ENCODE results near the gene IL1RN. TPM values are rescaled to one million over a fixed set of nuclear protein-coding genes. Genes with fewer than 3 reads are reported as not detected.
A peak's percentile ranks its signal among the peaks of the same experiment; 100 is the strongest.

IL1RN gene
- total RNA-seq, 2 donors from 2014 or later: 18.5 to 44.3 TPM

GRCh38 chr2:113157897-113158753 lies 30.7 kb downstream of the IL1RN start:
- Mint-ChIP-seq H3K9me3 (no peaks in the 10 kb centered on the region), H3K27ac (peak overlapping the region; percentile 1), H3K4me1 (ENCODE audit: low read depth) (peaks cover 38% of the 10 kb centered on the region), H3K27me3 (ENCODE audit: low read depth) (no peaks in the 10 kb centered on the region), H3K36me3 (ENCODE audit: insufficient read depth in 2 of 2) (no peaks in the 10 kb centered on the region), H3K4me3 (peak overlapping the region; percentile 89 to 92)
- DNase-seq (no peak), ATAC-seq (replicated peaks in 1 of 2) (peak; percentile 63 to 64)

DNA sequence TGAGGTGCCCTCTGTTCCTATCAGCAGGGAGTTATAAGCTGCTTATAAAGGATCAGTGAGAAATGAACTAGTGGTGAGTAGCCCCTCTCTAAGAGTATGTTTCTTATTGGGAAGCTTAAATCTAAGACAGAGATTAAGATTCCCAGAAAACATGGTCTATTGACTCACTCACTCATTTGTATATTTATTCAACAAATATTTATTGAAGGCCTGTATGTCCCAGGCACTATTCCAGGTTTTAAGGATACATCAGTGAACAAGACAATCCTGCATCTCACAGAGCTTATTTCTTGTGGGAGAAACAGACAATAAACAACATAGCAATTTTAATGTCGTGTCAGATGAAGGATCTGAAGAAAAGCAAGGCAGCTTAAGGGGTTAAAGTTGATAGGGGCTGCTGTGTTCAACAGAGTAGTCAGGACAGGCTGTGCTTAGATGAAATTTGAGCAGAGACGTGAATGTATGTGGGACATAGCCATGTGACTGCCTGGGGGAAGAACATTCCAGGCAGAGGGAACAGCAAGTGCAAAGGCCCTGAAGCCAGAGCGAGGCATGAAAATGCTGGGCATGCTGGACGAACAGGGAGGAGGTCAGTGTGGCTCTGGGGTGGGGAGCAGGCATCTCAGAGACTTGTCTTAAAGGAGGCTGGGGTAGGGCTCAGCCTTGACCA lies 31.6 kb downstream of the IL1RN start:
- no peaks in the 10 kb centered on the region for H3K9me3 Mint-ChIP-seq
- ATAC-seq (replicated peaks in 1 of 2): no peak
- peaks cover 38% of the 10 kb centered on the region for H3K4me1 Mint-ChIP-seq (ENCODE audit: low read depth)
- no peak overlapping the region for H3K27ac Mint-ChIP-seq
- H3K4me3 Mint-ChIP-seq: no peak overlapping the region
- H3K36me3 Mint-ChIP-seq (ENCODE audit: insufficient read depth in 2 of 2): no peaks in the 10 kb centered on the region
- no peak for DNase-seq
- no peaks in the 10 kb centered on the region for H3K27me3 Mint-ChIP-seq (ENCODE audit: low read depth)

- DNase-seq (no peak), ATAC-seq (replicated peaks in 1 of 2) (no peak)
- H3K9me3 Mint-ChIP-seq: no peaks in the 10 kb centered on the region
- H3K4me1 Mint-ChIP-seq (ENCODE audit: low read depth): peaks cover 48% of the 10 kb centered on the region
- no peaks in the 10 kb centered on the region for H3K36me3 Mint-ChIP-seq (ENCODE audit: insufficient read depth in 2 of 2)
- no peaks in the 10 kb centered on the region for H3K27me3 Mint-ChIP-seq (ENCODE audit: low read depth)
- no peak overlapping the region for H3K27ac Mint-ChIP-seq
- no peak overlapping the region for H3K4me3 Mint-ChIP-seq
These were observed 32.9 kb downstream of the IL1RN start for GRCh38 chr2:113160248-113160647.

GRCh38 chr2:113160962-113161361 lies 33.6 kb downstream of the IL1RN start:
- no peak overlapping the region for H3K4me3 Mint-ChIP-seq
- H3K36me3 Mint-ChIP-seq (ENCODE audit: insufficient read depth in 2 of 2): no peaks in the 10 kb centered on the region
- H3K27ac Mint-ChIP-seq: no peak overlapping the region
- H3K27me3 Mint-ChIP-seq (ENCODE audit: low read depth): no peaks in the 10 kb centered on the region
- no peaks in the 10 kb centered on the region for H3K9me3 Mint-ChIP-seq
- peaks cover 48% of the 10 kb centered on the region for H3K4me1 Mint-ChIP-seq (ENCODE audit: low read depth)
- ATAC-seq (replicated peaks in 1 of 2) (no peak), DNase-seq (no peak)

- ATAC-seq (replicated peaks in 1 of 2) (no peak), DNase-seq (no peak)
- no peaks in the 10 kb centered on the region for H3K9me3 Mint-ChIP-seq
- H3K36me3 Mint-ChIP-seq (ENCODE audit: insufficient read depth in 2 of 2): no peaks in the 10 kb centered on the region
- no peak overlapping the region for H3K27ac Mint-ChIP-seq
- H3K27me3 Mint-ChIP-seq (ENCODE audit: low read depth): no peaks in the 10 kb centered on the region
- H3K4me1 Mint-ChIP-seq (ENCODE audit: low read depth): peaks cover 49% of the 10 kb centered on the region
- no peak overlapping the region for H3K4me3 Mint-ChIP-seq
These were observed 34.8 kb downstream of the IL1RN start for GRCh38 chr2:113162173-113162572.

DNA sequence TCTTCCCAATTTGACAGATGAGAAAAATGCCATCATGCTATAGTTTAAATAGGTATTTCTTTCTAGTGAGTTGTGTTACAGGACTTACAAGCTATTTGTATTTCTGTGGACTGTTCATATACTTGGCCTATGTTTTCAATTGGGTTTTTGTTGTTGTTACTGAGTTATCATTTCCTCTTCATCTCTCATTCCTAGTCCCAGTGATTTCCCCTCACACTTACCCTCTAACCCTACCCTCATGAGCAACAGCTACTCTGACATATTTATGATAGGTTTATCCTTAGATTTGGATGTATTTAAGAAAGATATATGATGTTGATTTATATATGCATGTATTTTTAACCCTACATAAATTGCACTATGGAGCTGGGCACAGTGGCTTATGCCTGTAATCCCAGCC lies 35.5 kb downstream of the IL1RN start:
- H3K27me3 Mint-ChIP-seq (ENCODE audit: low read depth): no peaks in the 10 kb centered on the region
- H3K36me3 Mint-ChIP-seq (ENCODE audit: insufficient read depth in 2 of 2): no peaks in the 10 kb centered on the region
- peak overlapping the region; percentile 4 for H3K27ac Mint-ChIP-seq
- ATAC-seq (replicated peaks in 1 of 2) (no peak), DNase-seq (no peak)
- H3K4me1 Mint-ChIP-seq (ENCODE audit: low read depth): peaks cover 53% of the 10 kb centered on the region
- no peak overlapping the region for H3K4me3 Mint-ChIP-seq
- no peaks in the 10 kb centered on the region for H3K9me3 Mint-ChIP-seq

- H3K27me3 Mint-ChIP-seq (ENCODE audit: low read depth): no peaks in the 10 kb centered on the region
- H3K4me3 Mint-ChIP-seq: no peak overlapping the region
- ATAC-seq (replicated peaks in 1 of 2) (no peak), DNase-seq (no peak)
- H3K36me3 Mint-ChIP-seq (ENCODE audit: insufficient read depth in 2 of 2): no peaks in the 10 kb centered on the region
- peaks cover 0 to 1% of the 10 kb centered on the region in 2 donors for H3K9me3 Mint-ChIP-seq
- H3K4me1 Mint-ChIP-seq (ENCODE audit: low read depth): peaks cover 53% of the 10 kb centered on the region
- H3K27ac Mint-ChIP-seq: no peak overlapping the region
These were observed 37.0 kb downstream of the IL1RN start for GRCh38 chr2:113164215-113164929.

- ATAC-seq (replicated peaks in 1 of 2): no peak
- H3K4me1 Mint-ChIP-seq (ENCODE audit: low read depth): peaks cover 58% of the 10 kb centered on the region
These were observed 37.7 kb downstream of the IL1RN start for GRCh38 chr2:113164930-113165585.

GRCh38 chr2:113166187-113166645 lies 38.8 kb downstream of the IL1RN start:
- Mint-ChIP-seq H3K9me3 (peaks cover 3% of the 10 kb centered on the region in 2 donors), H3K4me1 (ENCODE audit: low read depth) (peaks cover 64% of the 10 kb centered on the region), H3K4me3 (no peak overlapping the region), H3K27me3 (ENCODE audit: low read depth) (no peaks in the 10 kb centered on the region), H3K27ac (peak overlapping the region; percentile 20), H3K36me3 (ENCODE audit: insufficient read depth in 2 of 2) (peaks cover 3 to 6% of the 10 kb centered on the region in 2 donors)
- ATAC-seq (replicated peaks in 1 of 2) (no peak), DNase-seq (no peak)

More at GRCh38 chr2:113164930-113165585, 37.7 kb downstream of the IL1RN start:
- peaks cover 0 to 1% of the 10 kb centered on the region in 2 donors for H3K9me3 Mint-ChIP-seq
- no peak overlapping the region for H3K4me3 Mint-ChIP-seq
- H3K36me3 Mint-ChIP-seq (ENCODE audit: insufficient read depth in 2 of 2): peaks cover 0 to 3% of the 10 kb centered on the region in 2 donors
- no peaks in the 10 kb centered on the region for H3K27me3 Mint-ChIP-seq (ENCODE audit: low read depth)
- no peak for DNase-seq
- H3K27ac Mint-ChIP-seq: no peak overlapping the region

DNA sequence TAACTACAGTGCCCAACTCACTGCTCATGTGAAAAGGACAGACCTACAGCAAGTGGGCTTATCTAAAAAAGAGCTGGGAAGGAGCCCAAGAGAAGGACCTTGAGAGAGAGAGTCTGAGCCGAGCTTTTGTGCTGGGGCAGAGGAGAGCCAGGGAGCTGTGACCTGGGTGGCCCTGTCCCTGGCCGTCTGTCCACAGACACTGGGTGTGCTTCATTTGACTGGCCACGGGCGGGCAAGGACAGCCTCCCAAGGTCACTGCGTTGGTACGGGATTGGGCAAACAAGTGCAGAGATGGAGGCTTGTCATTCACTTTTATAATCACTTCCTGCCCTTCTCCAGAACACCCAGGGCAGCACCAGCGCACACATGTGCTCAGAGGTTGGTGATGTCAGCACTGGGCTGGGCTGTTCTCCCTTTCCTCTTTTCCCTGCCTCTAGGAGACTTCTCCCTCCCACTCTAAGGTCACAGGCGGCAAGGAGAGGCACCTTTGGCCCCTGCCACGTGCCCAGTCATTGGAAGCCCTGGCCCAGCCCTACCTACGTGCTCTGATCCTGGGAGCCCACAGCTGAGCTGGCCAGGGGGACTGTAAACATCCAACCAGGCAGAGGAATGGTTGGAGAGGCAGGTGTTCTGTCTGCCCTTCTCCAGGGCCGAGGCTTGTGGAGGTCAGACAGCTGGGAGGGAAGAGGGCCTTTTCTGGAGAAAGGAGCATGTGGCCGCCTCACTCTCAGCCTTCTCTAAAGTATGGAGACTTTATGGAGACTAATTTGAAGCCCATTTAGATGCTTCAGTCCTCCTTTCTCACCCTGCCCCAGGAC lies 39.9 kb downstream of the IL1RN start:
- Mint-ChIP-seq H3K9me3 (peaks cover 3 to 4% of the 10 kb centered on the region in 2 donors), H3K4me1 (ENCODE audit: low read depth) (peaks cover 74% of the 10 kb centered on the region), H3K27me3 (ENCODE audit: low read depth) (no peaks in the 10 kb centered on the region), H3K4me3 (peak overlapping the region; percentile 73 to 88), H3K36me3 (ENCODE audit: insufficient read depth in 2 of 2) (peaks cover 3 to 9% of the 10 kb centered on the region in 2 donors), H3K27ac (peak overlapping the region; percentile 97)
- peak; percentile 36 to 60 for DNase-seq
- ATAC-seq (replicated peaks in 1 of 2): peak; percentile 73 to 87

DNA sequence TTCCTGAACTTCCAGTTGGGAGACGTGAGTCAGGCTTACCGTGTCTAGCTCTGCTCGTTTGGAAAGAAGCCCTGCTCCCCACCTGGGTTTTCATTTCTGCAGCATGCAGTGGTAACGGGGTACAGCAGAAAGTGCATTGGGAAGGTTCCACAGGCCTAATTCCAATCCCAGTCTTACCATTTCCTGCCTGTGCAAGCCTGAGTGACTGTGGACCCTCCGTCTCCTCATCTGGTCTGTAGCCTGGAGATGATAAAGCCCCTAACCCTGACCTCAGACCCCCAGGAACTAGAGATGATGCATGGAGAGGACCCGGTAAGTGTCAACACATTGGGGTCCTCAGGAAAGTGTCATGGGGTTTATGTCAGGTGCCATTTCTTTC lies 40.6 kb downstream of the IL1RN start:
- peaks cover 74% of the 10 kb centered on the region for H3K4me1 Mint-ChIP-seq (ENCODE audit: low read depth)
- H3K4me3 Mint-ChIP-seq: peak overlapping the region; percentile 73 to 88
- peaks cover 3 to 4% of the 10 kb centered on the region in 2 donors for H3K9me3 Mint-ChIP-seq
- DNase-seq: no peak
- peaks cover 3 to 9% of the 10 kb centered on the region in 2 donors for H3K36me3 Mint-ChIP-seq (ENCODE audit: insufficient read depth in 2 of 2)
- no peak for ATAC-seq (replicated peaks in 1 of 2)
- peak overlapping the region; percentile 97 for H3K27ac Mint-ChIP-seq
- H3K27me3 Mint-ChIP-seq (ENCODE audit: low read depth): no peaks in the 10 kb centered on the region

- peak; percentile 31 to 43 for DNase-seq
- peak; percentile 14 to 19 for ATAC-seq (replicated peaks in 1 of 2)
- H3K27me3 Mint-ChIP-seq (ENCODE audit: low read depth): no peaks in the 10 kb centered on the region
These were observed 41.7 kb downstream of the IL1RN start for GRCh38 chr2:113169002-113169530.

More at GRCh38 chr2:113169002-113169530, 41.7 kb downstream of the IL1RN start:
- Mint-ChIP-seq H3K27ac (peak overlapping the region; percentile 69), H3K36me3 (ENCODE audit: insufficient read depth in 2 of 2) (peaks cover 6 to 9% of the 10 kb centered on the region in 2 donors), H3K4me1 (ENCODE audit: low read depth) (peaks cover 82% of the 10 kb centered on the region), H3K4me3 (peak overlapping the region; percentile 73 to 88), H3K9me3 (peaks cover 3 to 4% of the 10 kb centered on the region in 2 donors)
